ENCODE data around the gene ZNF593. TPM values are rescaled to one million over a fixed set of nuclear protein-coding genes. Genes with fewer than 3 reads are reported as not detected.
A peak's percentile ranks its signal among the peaks of the same experiment; 100 is the strongest.

ZNF593 gene
- total and polyA plus RNA-seq, 3 experiments from 2014 or later = 26.2 to 87.9 (median 86.4) TPM

DNA sequence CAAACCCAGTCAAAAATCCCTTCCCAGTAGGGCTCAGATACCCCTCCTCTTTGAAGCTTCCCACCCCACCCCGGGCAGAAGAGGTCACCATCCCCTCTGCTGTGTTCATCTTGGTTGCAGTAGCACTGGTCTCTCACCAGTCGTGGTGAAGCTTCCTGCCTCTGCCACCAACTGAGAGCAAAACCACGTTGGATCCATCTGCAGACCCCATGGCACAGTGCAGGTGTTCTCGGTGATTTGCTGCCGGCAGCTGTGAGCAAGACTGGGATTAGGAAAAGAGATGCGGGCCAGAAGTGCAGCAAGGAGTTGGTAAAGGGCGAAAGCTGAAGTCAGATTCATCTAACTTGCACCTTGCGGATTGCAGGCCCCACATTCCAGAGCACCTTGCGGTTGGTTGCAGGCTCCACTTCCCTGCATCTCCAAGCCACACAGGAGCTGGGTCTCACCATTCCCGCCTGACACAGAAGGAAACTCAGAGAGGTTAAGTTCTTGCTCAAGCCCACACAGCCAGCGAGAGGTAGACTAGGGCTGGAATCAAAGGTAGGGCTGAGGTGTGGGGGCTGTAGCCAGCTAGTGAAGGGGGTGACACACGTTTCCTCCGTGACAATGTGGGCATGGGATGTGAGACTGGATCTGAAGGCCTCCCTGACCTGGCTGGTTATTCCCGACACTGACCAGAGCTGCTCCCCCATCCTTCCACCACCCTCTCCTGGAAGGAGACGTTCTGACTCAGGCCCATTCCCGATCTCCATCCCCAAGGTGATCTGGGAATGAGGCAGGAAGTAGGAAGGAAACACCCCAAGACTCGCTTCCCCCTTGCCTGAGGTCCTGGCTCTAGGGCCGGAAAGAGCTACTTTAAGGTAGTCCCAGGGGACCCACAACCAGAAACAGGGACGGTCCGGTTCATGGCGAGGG lies 14.1 kb upstream of the ZNF593 start:
- peak in 1 of 5 donors; percentile 6 for DNase-seq
- Histone ChIP-seq H3K4me3 (ENCODE audit: low read length) (no peak overlapping the region), H3K36me3 (ENCODE audit: insufficient read depth, low read length) (no peaks in the 10 kb centered on the region), H3K27me3 (ENCODE audit: insufficient read depth, low read length, poor library complexity, severe bottlenecking) (peaks cover 10% of the 10 kb centered on the region), H3K27ac (ENCODE audit: low read depth, low read length) (no peak overlapping the region), H3K4me1 (ENCODE audit: insufficient read depth, low read length) (no peaks in the 10 kb centered on the region), H3K9me3 (ENCODE audit: low read length) (no peaks in the 10 kb centered on the region)
- ChIA-PET CTCF (interaction anchor here (1.0 to 3.0 kb wide), 3 partner anchors 11 to 119 kb away, joined by 3 to 18 read pairs (median 3); no protein-coding TSS in a partner anchor), POLR2A (no interaction called here)
- H3K27me3 Mint-ChIP-seq = peaks cover 31 to 57% of the 10 kb centered on the region in 2 donors
- H3K4me3 Mint-ChIP-seq = no peak overlapping the region
- no peaks in the 10 kb centered on the region for H3K36me3 Mint-ChIP-seq
- peaks cover 0 to 4% (median 0%) of the 10 kb centered on the region in 5 donors for H3K9me3 Mint-ChIP-seq
- H3K4me1 Mint-ChIP-seq = peaks cover 0 to 3% (median 1%) of the 10 kb centered on the region in 3 donors
- peak overlapping the region in 1 of 8 donors; percentile 50 for H3K27ac Mint-ChIP-seq

DNA sequence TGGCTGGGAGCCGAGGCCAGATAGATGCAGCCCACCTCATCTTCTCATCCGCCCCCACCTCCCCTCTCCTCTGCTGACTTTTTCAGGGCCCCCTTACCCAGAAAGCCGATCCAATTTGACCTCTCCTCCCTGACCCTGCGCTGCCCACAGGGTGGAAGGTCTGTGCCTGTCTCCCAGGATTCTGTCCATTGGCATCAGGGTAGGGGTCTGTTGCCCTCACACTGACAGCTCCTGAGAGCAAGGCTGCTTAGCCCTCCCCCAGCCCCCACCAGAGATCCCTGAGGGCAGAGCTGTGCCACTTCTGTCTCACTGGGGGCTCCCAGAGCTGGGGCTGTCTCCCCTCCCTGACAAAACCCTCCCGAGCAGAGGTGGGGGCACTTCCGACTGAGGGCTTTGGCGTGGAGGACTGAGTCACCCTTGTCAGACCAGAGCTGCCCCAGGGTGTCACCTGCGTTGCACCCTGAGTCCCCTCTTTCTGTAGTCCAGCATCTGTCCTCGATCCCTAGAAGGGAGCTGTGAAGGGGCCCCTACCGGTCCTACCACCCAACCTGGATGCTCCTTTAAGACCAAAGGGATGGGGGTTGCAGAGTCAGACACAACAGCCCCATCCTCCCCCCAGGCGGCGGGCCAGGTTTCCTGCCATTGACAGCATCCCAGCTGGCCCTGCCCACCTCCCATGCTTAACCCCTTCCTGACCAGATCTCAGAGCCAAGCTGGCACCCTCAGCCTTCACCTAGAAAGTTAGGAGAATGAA lies 13.2 kb upstream of the ZNF593 start:
- ChIA-PET POLR2A (no interaction called here), CTCF (interaction anchor here (0.9 to 3.0 kb wide), 6 partner anchors 12 to 120 kb away, joined by 3 to 18 read pairs (median 3); partner anchors contain the start of genes C1orf232 and ZNF593)
- Mint-ChIP-seq H3K36me3 (no peaks in the 10 kb centered on the region), H3K27ac (peak overlapping the region in 1 of 8 donors; percentile 50), H3K9me3 (peaks cover 0 to 4% (median 0%) of the 10 kb centered on the region in 5 donors), H3K27me3 (peaks cover 37 to 59% of the 10 kb centered on the region in 2 donors), H3K4me1 (peaks cover 0 to 6% (median 1%) of the 10 kb centered on the region in 3 donors), H3K4me3 (no peak overlapping the region)
- no peaks in the 10 kb centered on the region for H3K9me3 ChIP-seq (ENCODE audit: low read length)
- no peak overlapping the region for H3K27ac ChIP-seq (ENCODE audit: low read depth, low read length)
- H3K27me3 ChIP-seq (ENCODE audit: insufficient read depth, low read length, poor library complexity, severe bottlenecking) = peaks cover 10% of the 10 kb centered on the region
- no peak overlapping the region for H3K4me3 ChIP-seq (ENCODE audit: low read length)
- DNase-seq = no peak
- no peaks in the 10 kb centered on the region for H3K4me1 ChIP-seq (ENCODE audit: insufficient read depth, low read length)
- H3K36me3 ChIP-seq (ENCODE audit: insufficient read depth, low read length) = no peaks in the 10 kb centered on the region

DNA sequence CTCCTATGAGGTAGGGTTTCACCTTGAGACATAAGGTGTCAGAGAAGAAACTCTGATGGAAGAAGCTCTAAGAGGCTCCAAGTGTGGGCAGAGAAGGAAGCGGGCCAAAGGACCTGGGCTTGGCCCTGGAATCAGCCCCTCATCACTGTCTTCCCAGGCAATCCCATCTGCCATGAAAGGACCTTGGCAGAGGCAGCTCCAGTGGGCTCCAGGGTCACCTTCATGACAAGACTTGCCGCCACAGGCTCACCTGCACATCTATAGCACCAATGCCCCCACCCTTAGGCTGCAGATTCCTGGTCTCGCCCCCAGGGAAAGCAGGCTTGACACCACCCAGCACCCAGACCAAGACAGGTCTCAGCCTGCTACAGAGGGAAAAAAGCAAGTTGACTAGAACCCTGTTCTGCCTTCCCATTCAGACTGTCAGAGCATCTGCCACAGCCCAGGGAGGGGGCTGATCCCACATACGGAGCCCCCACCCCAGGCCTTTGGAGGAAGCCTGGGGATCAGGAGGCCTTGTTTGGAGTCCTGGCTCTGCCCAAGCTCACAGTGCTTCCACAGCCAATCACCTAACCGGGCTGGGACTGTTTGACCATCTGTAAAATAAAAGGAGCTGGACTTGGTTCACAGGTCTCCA lies 11.3 kb upstream of the ZNF593 start:
- Mint-ChIP-seq H3K4me1 (peaks cover 5 to 12% (median 5%) of the 10 kb centered on the region in 3 donors), H3K27me3 (peaks cover 40 to 62% of the 10 kb centered on the region in 2 donors), H3K36me3 (no peaks in the 10 kb centered on the region), H3K4me3 (no peak overlapping the region), H3K27ac (no peak overlapping the region), H3K9me3 (peaks cover 0 to 4% (median 0%) of the 10 kb centered on the region in 5 donors)
- peaks cover 5% of the 10 kb centered on the region for H3K4me1 ChIP-seq (ENCODE audit: insufficient read depth, low read length)
- H3K27me3 ChIP-seq (ENCODE audit: insufficient read depth, low read length, poor library complexity, severe bottlenecking) = peaks cover 18% of the 10 kb centered on the region
- ChIA-PET POLR2A (interaction anchor here (0.6 kb wide), 1 partner anchor 115 kb away, joined by 5 read pairs; no protein-coding TSS in a partner anchor), CTCF (interaction anchor here (0.9 to 1.5 kb wide), 2 partner anchors 11 to 76 kb away, joined by 3 to 7 read pairs; partner anchors contain the start of genes C1orf232, CEP85 and ZNF593)
- DNase-seq = no peak
- no peaks in the 10 kb centered on the region for H3K36me3 ChIP-seq (ENCODE audit: insufficient read depth, low read length)
- H3K9me3 ChIP-seq (ENCODE audit: low read length) = no peaks in the 10 kb centered on the region
- no peak overlapping the region for H3K27ac ChIP-seq (ENCODE audit: low read depth, low read length)
- H3K4me3 ChIP-seq (ENCODE audit: low read length) = no peak overlapping the region

DNA sequence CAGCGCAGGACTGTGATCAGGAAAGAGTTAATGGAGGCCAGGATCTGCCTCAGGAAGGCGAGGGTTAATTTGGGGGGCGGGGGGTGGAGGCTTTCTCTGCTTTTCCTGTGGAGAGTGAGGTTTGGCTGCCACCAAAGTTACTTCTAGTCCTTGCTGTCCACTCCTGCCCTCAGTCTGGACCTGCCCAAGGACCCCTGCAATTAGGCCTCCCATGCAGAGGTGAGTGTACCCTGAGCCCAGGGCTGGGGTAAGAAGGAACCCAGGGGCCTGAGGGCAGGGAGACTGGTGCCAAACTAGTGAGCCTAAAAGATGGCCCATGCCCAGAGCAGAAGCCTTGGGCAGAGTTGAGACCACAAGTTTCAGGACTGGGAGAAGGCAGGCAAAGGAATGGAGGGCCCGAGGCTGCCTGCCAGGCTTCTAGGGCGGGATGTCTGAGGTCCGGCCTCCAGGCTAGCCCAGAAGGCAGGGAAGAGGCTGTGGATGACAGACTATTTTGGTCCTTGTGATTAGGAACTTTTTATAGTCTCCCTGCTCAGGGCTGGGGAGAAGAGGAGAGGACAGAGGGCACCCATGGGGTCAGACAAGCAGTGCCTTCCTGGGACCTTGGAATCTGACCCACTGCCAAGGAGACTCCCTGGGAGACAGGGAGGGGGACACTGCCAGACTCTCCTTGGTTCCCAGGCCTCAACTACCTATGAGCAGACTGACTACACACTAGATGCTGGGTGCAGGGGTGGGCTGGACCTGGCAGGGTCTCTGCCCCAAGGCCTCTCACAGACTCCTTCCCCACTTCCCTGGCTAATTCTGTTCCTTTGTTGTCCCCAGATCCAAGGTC lies 10.6 kb upstream of the ZNF593 start, which contains the start of gene FAM110D:
TSS of gene FAM110D (plus strand) at position 172 of the 835 bp plus-strand sequence. CDS start 2,213 bp downstream, outside the sequence.
- peaks cover 8 to 17% (median 10%) of the 10 kb centered on the region in 3 donors for H3K4me1 Mint-ChIP-seq
- Histone ChIP-seq H3K9me3 (ENCODE audit: low read length) (no peaks in the 10 kb centered on the region), H3K4me3 (ENCODE audit: low read length) (no peak within 1 kb of the TSS), H3K27ac (ENCODE audit: low read depth, low read length) (no peak within 1 kb of the TSS), H3K4me1 (ENCODE audit: insufficient read depth, low read length) (peaks cover 11% of the 10 kb centered on the region), H3K36me3 (ENCODE audit: insufficient read depth, low read length) (no peaks in the 10 kb centered on the region), H3K27me3 (ENCODE audit: insufficient read depth, low read length, poor library complexity, severe bottlenecking) (peaks cover 18% of the 10 kb centered on the region)
- ChIA-PET CTCF (no interaction called here), POLR2A (no interaction called here)
- H3K4me3 Mint-ChIP-seq = no peak within 1 kb of the TSS
- H3K27me3 Mint-ChIP-seq = peaks cover 45 to 60% of the 10 kb centered on the region in 2 donors
- no peak for DNase-seq
- no peak within 1 kb of the TSS for H3K27ac Mint-ChIP-seq
- peaks cover 0 to 4% (median 0%) of the 10 kb centered on the region in 5 donors for H3K9me3 Mint-ChIP-seq
- H3K36me3 Mint-ChIP-seq = no peaks in the 10 kb centered on the region

DNA sequence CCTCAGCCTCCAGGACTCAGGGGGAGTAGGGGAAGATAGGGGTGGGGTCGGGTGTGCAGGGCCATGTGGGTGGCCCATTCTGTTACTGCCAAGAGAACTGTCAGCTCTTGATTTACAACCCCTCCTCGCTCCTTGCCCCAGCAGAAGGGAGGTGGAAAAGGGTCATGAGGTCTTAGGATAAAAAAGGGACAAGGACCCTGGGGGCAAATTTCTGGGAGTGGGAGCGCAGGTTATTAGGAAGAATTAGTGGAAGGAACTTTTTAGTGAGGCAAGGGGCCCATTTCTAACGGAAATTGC lies 10.0 kb upstream of the ZNF593 start:
- H3K4me1 ChIP-seq (ENCODE audit: insufficient read depth, low read length) = peaks cover 15% of the 10 kb centered on the region
- no peaks in the 10 kb centered on the region for H3K36me3 Mint-ChIP-seq
- POLR2A ChIA-PET = no interaction called here

DNA sequence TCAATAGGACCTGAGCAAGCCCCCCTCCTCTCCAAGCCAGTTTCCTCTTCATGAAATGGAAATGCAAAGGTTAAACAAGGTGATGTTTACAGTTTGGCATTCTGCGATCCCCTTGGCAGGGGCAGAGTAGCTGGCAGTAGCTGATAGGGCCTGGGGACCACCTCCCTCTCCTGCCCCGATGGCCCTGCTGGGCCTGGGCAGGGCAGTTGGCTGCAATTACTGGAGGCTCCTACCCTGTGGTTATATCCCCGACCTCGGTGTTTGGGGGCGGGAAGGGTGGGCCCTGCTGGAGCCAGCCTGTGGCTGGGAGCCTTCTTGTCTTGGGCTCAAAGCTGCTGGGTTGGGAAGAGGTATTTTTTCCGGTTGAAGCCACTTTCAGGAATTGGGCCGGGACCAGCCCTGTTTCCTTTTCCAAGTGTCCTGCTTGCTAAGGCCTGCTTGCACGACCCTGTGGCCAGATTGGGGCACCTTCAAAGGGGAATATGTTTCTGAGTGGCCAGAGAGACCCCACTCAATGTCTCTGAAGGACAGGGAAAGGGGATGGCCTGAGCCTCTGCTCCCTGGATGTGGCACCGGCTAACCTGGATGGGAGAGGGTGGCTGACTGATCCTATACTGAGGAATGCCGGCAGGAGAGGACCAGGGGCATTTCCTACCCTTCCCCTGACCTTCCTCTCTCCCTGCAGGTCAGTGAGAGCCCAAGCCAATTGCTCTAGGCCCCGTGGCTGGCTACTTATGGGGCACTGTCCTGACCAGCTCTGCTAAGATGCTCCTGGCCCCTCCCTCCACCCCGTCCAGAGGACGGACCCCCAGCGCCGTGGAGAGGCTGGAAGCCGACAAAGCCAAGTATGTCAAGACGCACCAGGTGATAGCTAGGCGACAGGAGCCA lies 8.9 kb upstream of the ZNF593 start:
- CTCF ChIA-PET = interaction anchor here (0.6 kb wide), 1 partner anchor 57 kb away, joined by 3 read pairs; no protein-coding TSS in a partner anchor
- H3K4me3 Mint-ChIP-seq = peak overlapping the region in 1 of 7 donors; percentile 28
- peak overlapping the region; percentile 16 for H3K27ac ChIP-seq (ENCODE audit: low read depth, low read length)
- H3K4me3 ChIP-seq (ENCODE audit: low read length) = no peak overlapping the region
- peaks cover 18% of the 10 kb centered on the region for H3K27me3 ChIP-seq (ENCODE audit: insufficient read depth, low read length, poor library complexity, severe bottlenecking)
- peak in 1 of 5 donors; percentile 31 for DNase-seq
- no peaks in the 10 kb centered on the region for H3K9me3 ChIP-seq (ENCODE audit: low read length)
- H3K27ac Mint-ChIP-seq = no peak overlapping the region
- peaks cover 8 to 22% (median 10%) of the 10 kb centered on the region in 3 donors for H3K4me1 Mint-ChIP-seq
- no peaks in the 10 kb centered on the region for H3K36me3 ChIP-seq (ENCODE audit: insufficient read depth, low read length)
- H3K27me3 Mint-ChIP-seq = peaks cover 43 to 50% of the 10 kb centered on the region in 2 donors
- peaks cover 16% of the 10 kb centered on the region for H3K4me1 ChIP-seq (ENCODE audit: insufficient read depth, low read length)
- POLR2A ChIA-PET = no interaction called here
- no peaks in the 10 kb centered on the region for H3K36me3 Mint-ChIP-seq
- peaks cover 0 to 4% (median 0%) of the 10 kb centered on the region in 5 donors for H3K9me3 Mint-ChIP-seq

More for the DNA sequence above, 10.0 kb upstream of the ZNF593 start:
- peak in 1 of 5 donors; percentile 14 for DNase-seq
- H3K27ac Mint-ChIP-seq = no peak overlapping the region
- H3K27me3 Mint-ChIP-seq = peaks cover 45 to 58% of the 10 kb centered on the region in 2 donors
- peaks cover 8 to 20% (median 10%) of the 10 kb centered on the region in 3 donors for H3K4me1 Mint-ChIP-seq
- Histone ChIP-seq H3K4me3 (ENCODE audit: low read length) (no peak overlapping the region), H3K27me3 (ENCODE audit: insufficient read depth, low read length, poor library complexity, severe bottlenecking) (peaks cover 18% of the 10 kb centered on the region), H3K27ac (ENCODE audit: low read depth, low read length) (no peak overlapping the region), H3K36me3 (ENCODE audit: insufficient read depth, low read length) (no peaks in the 10 kb centered on the region), H3K9me3 (ENCODE audit: low read length) (no peaks in the 10 kb centered on the region)
- CTCF ChIA-PET = no interaction called here
- no peak overlapping the region for H3K4me3 Mint-ChIP-seq
- H3K9me3 Mint-ChIP-seq = peaks cover 0 to 4% (median 0%) of the 10 kb centered on the region in 5 donors

All from CD8-positive, alpha-beta memory T cell (primary cell).